ENCODE results near the gene WHRN.

WHRN gene

DNA sequence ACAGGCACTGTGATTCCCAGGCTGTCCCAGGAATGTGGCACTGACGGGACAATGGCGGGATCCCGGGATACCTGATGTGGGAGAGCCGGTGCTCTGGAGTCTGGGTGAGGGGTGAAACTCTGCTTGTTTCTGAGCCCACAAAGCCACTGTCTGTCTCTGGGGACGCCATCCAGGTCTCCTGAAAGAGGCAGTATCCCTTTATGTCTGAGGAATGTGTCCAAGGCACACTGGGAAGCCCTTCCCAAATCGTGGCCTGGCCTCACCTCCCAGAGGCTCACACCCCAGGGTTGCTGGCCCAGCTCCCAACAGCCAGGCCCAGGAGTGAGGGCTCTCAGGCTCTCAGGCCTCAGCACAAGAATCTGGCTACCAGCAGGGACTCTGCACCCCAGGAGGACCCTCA, 148.5 kb downstream of the WHRN start:
- TF ChIP-seq, protein P1, sequence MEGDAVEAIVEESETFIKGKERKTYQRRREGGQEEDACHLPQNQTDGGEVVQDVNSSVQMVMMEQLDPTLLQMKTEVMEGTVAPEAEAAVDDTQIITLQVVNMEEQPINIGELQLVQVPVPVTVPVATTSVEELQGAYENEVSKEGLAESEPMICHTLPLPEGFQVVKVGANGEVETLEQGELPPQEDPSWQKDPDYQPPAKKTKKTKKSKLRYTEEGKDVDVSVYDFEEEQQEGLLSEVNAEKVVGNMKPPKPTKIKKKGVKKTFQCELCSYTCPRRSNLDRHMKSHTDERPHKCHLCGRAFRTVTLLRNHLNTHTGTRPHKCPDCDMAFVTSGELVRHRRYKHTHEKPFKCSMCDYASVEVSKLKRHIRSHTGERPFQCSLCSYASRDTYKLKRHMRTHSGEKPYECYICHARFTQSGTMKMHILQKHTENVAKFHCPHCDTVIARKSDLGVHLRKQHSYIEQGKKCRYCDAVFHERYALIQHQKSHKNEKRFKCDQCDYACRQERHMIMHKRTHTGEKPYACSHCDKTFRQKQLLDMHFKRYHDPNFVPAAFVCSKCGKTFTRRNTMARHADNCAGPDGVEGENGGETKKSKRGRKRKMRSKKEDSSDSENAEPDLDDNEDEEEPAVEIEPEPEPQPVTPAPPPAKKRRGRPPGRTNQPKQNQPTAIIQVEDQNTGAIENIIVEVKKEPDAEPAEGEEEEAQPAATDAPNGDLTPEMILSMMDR (IDR thresholded peaks at IDR 0.05; ENCODE audit: low read length, missing control alignments): no peak
- no peak overlapping the region for H3K4me3 ChIP-seq (replicated peaks; ENCODE audit: low read depth, low read length)
- DNase-seq (ENCODE audit: low read depth): no peak

DNA sequence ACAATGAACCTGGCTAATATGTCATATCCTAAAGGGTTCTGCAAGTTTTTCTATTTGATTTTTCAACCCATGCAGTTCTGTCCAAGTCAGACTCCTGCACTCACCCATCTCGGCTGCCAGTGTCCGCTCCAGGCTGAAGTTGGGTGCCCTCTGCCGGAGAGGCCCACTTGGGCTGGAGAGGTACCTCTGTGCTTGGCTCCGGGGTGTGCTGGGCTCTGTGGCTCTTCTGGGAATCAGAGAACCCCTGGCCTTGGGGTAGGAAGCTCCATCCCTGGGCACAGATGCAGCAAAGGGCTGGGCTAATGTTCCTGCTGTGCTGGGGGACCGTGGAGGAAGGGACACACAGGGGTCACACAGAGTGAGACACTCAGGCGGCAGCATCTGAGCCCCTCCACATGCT, 149.5 kb downstream of the WHRN start:
- no peak for DNase-seq (ENCODE audit: low read depth)
- H3K4me3 ChIP-seq (replicated peaks; ENCODE audit: low read depth, low read length): no peak overlapping the region
- TF ChIP-seq, protein P1 (IDR thresholded peaks at IDR 0.05; ENCODE audit: low read length, missing control alignments): no peak
